Muscle of leg (tissue), 11 donors: ENCODE results near the gene ARHGAP21. TPM values are rescaled to one million over a fixed set of nuclear protein-coding genes. Genes with fewer than 3 reads are reported as not detected.
"Not testable (repeated sequence)": the region's sequence is repeated elsewhere in the genome, so short reads cannot be mapped to it uniquely, and the experiment has no call there.

ENCODE experiments used
- DNase-seq: peaks from one replicate; pipeline ENCODE4 v3.0.0; 2013
- H3K27ac ChIP-seq: one replicate; pipeline ENCODE4 v1.5.1; 2013; ENCODE audit warnings: mild to moderate bottlenecking, low read length, control low read depth
- H3K27me3 ChIP-seq: one replicate; pipeline ENCODE4 v1.6.1; 2013; ENCODE audit warnings: low read length; ENCODE audit not compliant: control insufficient read depth, insufficient read depth
- H3K36me3 ChIP-seq: one replicate; pipeline ENCODE4 v1.6.1; 2013; ENCODE audit warnings: low read length; ENCODE audit not compliant: control insufficient read depth, insufficient read depth
- H3K4me1 ChIP-seq: one replicate; pipeline ENCODE4 v1.6.1; 2013; ENCODE audit warnings: low read length; ENCODE audit not compliant: control insufficient read depth, insufficient read depth
- H3K4me3 ChIP-seq: one replicate; pipeline ENCODE4 v1.5.1; 2013; ENCODE audit warnings: low read length, control low read depth
- H3K9me3 ChIP-seq: replicated peaks from 2 replicates; pipeline ENCODE4 v1.6.1; 2013; ENCODE audit warnings: low read depth, low read length; ENCODE audit not compliant: control insufficient read depth
- WGBS: methylation state at CpG from one replicate; pipeline ENCODE4 v1.1.5; 2013; ENCODE audit warnings: missing lambda C conversion rate; ENCODE audit not compliant: insufficient coverage; 5-methylcytosine and 5-hydroxymethylcytosine counted together
- polyA plus RNA-seq, 8 donors: library from polyadenylated mRNA; unstranded; fragments of 120-200 nt; gene quantifications; one replicate each; pipeline versions ENCODE4 v1.2.1 to v1.2.3, GENCODE V29; 2013; ENCODE audit warnings: inconsistent platforms in 1 of 8, low replicate concordance in 1 of 8; ENCODE audit not compliant: insufficient read length in 8 of 8, insufficient read depth in 1 of 8
- total RNA-seq: library from RNA; stranded (reverse); fragments of 120-200 nt; gene quantifications from one replicate; pipeline ENCODE4 v1.2.4, GENCODE V29; 2013

The ARHGAP21 gene
- total and polyA plus RNA-seq, 9 donors, result 55.0 to 84.8 (median 63.5) TPM

GRCh38 chr10:24750695-24751094 lies 27.0 kb upstream of the ARHGAP21 start:
- WGBS, result no CpG with 5 or more reads among the region's 2 CpGs
- Histone ChIP-seq H3K27ac (no peak overlapping the region), H3K4me1 (no peaks in the 10 kb centered on the region), H3K36me3 (no peaks in the 10 kb centered on the region), H3K4me3 (no peak overlapping the region), H3K27me3 (no peaks in the 10 kb centered on the region), H3K9me3 (no peaks in the 10 kb centered on the region)
- DNase-seq, result no peak

- Histone ChIP-seq H3K9me3 (no peaks in the 10 kb centered on the region), H3K4me3 (no peak overlapping the region), H3K36me3 (no peaks in the 10 kb centered on the region), H3K4me1 (no peaks in the 10 kb centered on the region), H3K27ac (no peak overlapping the region), H3K27me3 (no peaks in the 10 kb centered on the region)
- no CpG with 5 or more reads among the region's 4 CpGs for WGBS
- no peak for DNase-seq
Measured at GRCh38 chr10:24748214-24748613, 24.5 kb upstream of the ARHGAP21 start.

- WGBS, result 25% methylated on average over 1 of the region's 3 CpGs
- Histone ChIP-seq H3K9me3 (peaks cover 4% of the 10 kb centered on the region), H3K4me3 (no peak overlapping the region), H3K27me3 (no peaks in the 10 kb centered on the region), H3K4me1 (no peaks in the 10 kb centered on the region), H3K36me3 (no peaks in the 10 kb centered on the region), H3K27ac (no peak overlapping the region)
- DNase-seq, result peak; percentile 23
Measured at GRCh38 chr10:24744946-24745345, 21.3 kb upstream of the ARHGAP21 start.

- whole genome bisulfite sequencing, result no CpG with 5 or more reads among the region's 1 CpG
- no peak overlapping the region for H3K27ac ChIP-seq
- H3K27me3 ChIP-seq, result no peaks in the 10 kb centered on the region
- no peaks in the 10 kb centered on the region for H3K36me3 ChIP-seq
- peaks cover 4% of the 10 kb centered on the region for H3K9me3 ChIP-seq
- no peak for DNase-seq
- H3K4me3 ChIP-seq, result no peak overlapping the region
- no peaks in the 10 kb centered on the region for H3K4me1 ChIP-seq
Measured at GRCh38 chr10:24740714-24741113, 17.0 kb upstream of the ARHGAP21 start.

GRCh38 chr10:24737001-24737400 lies 13.3 kb upstream of the ARHGAP21 start:
- DNase-seq, result no peak
- no peaks in the 10 kb centered on the region for H3K36me3 ChIP-seq
- H3K9me3 ChIP-seq, result peaks cover 4% of the 10 kb centered on the region
- no peak overlapping the region for H3K4me3 ChIP-seq
- H3K4me1 ChIP-seq, result no peaks in the 10 kb centered on the region
- H3K27me3 ChIP-seq, result no peaks in the 10 kb centered on the region
- no peak overlapping the region for H3K27ac ChIP-seq

- Histone ChIP-seq H3K27me3 (no peaks in the 10 kb centered on the region), H3K27ac (no peak overlapping the region), H3K4me3 (no peak overlapping the region), H3K9me3 (no peaks in the 10 kb centered on the region), H3K36me3 (no peaks in the 10 kb centered on the region), H3K4me1 (no peaks in the 10 kb centered on the region)
- WGBS, result no CpG with 5 or more reads among the region's 1 CpG
- no peak for DNase-seq
Measured at GRCh38 chr10:24731942-24732341, 8.3 kb upstream of the ARHGAP21 start.

GRCh38 chr10:24730811-24731210 lies 7.1 kb upstream of the ARHGAP21 start:
- no CpG with 5 or more reads among the region's 3 CpGs for WGBS
- no peak overlapping the region for H3K27ac ChIP-seq
- H3K4me1 ChIP-seq, result no peaks in the 10 kb centered on the region

GRCh38 chr10:24727786-24728185 lies 4.1 kb upstream of the ARHGAP21 start:
- DNase-seq, result no peak
- WGBS, result 77% methylated on average over 7 of the region's 9 CpGs
- Histone ChIP-seq H3K4me1 (peaks cover 3% of the 10 kb centered on the region), H3K36me3 (no peaks in the 10 kb centered on the region), H3K4me3 (no peak overlapping the region), H3K27me3 (no peaks in the 10 kb centered on the region), H3K27ac (no peak overlapping the region), H3K9me3 (no peaks in the 10 kb centered on the region)

More at GRCh38 chr10:24730811-24731210, 7.1 kb upstream of the ARHGAP21 start:
- no peaks in the 10 kb centered on the region for H3K9me3 ChIP-seq
- no peaks in the 10 kb centered on the region for H3K36me3 ChIP-seq
- no peaks in the 10 kb centered on the region for H3K27me3 ChIP-seq
- no peak for DNase-seq
- H3K4me3 ChIP-seq, result no peak overlapping the region

GRCh38 chr10:24726626-24727025 lies 2.9 kb upstream of the ARHGAP21 start:
- Histone ChIP-seq H3K27ac (no peak overlapping the region), H3K9me3 (no peaks in the 10 kb centered on the region), H3K4me3 (no peak overlapping the region), H3K27me3 (no peaks in the 10 kb centered on the region), H3K36me3 (peaks cover under 1% of the 10 kb centered on the region), H3K4me1 (peaks cover 5% of the 10 kb centered on the region)
- WGBS, result 100% methylated on average over 1 of the region's 5 CpGs
- no peak for DNase-seq

- WGBS, result 91% methylated on average over 4 of the region's 5 CpGs
- not testable (repeated sequence) for H3K27ac ChIP-seq, H3K36me3 ChIP-seq, H3K27me3 ChIP-seq, H3K4me3 ChIP-seq, DNase-seq, H3K9me3 ChIP-seq
- peaks cover 11% of the 10 kb centered on the region for H3K4me1 ChIP-seq
Measured at GRCh38 chr10:24726029-24726428, 2.3 kb upstream of the ARHGAP21 start.
